WERI-Rb-1 (cell line): ENCODE measurements around the gene MPPED2.

ENCODE experiments used
- DNase-seq: peaks from one replicate; pipeline ENCODE4 v3.0.0-alpha.2; 2020
- H3K27ac ChIP-seq: fragments of 250-450 bp; sonication (Bioruptor Pico); 2 replicates; pipeline ENCODE4 v1.5.1; 2020; ENCODE audit warnings: mild to moderate bottlenecking, moderate library complexity
- H3K27me3 ChIP-seq: fragments of 250-450 bp; sonication (Bioruptor Pico); 2 replicates; pipeline ENCODE4 v1.5.1; 2021; ENCODE audit warnings: mild to moderate bottlenecking, low read depth, moderate library complexity; ENCODE audit not compliant: insufficient read depth, severe bottlenecking
- H3K36me3 ChIP-seq: fragments of 250-450 bp; sonication (Bioruptor Pico); 2 replicates; pipeline ENCODE4 v1.5.1; 2020; ENCODE audit warnings: mild to moderate bottlenecking, moderate library complexity
- H3K4me3 ChIP-seq: 2 replicates; pipeline ENCODE4 v1.5.1; 2011; ENCODE audit warnings: low read depth, mild to moderate bottlenecking, control low read depth, low read length
- H3K9me3 ChIP-seq: fragments of 250-450 bp; sonication (Bioruptor Pico); 2 replicates; pipeline ENCODE4 v1.5.1; 2021; ENCODE audit warnings: mild to moderate bottlenecking, moderate library complexity; ENCODE audit not compliant: severe bottlenecking
- CTCF ChIP-seq: IDR thresholded peaks from 2 replicates; pipeline ENCODE4 v1.5.1; 2011; ENCODE audit warnings: low read depth, mild to moderate bottlenecking, control low read depth, inconsistent platforms, low read length

The MPPED2 gene

DNA sequence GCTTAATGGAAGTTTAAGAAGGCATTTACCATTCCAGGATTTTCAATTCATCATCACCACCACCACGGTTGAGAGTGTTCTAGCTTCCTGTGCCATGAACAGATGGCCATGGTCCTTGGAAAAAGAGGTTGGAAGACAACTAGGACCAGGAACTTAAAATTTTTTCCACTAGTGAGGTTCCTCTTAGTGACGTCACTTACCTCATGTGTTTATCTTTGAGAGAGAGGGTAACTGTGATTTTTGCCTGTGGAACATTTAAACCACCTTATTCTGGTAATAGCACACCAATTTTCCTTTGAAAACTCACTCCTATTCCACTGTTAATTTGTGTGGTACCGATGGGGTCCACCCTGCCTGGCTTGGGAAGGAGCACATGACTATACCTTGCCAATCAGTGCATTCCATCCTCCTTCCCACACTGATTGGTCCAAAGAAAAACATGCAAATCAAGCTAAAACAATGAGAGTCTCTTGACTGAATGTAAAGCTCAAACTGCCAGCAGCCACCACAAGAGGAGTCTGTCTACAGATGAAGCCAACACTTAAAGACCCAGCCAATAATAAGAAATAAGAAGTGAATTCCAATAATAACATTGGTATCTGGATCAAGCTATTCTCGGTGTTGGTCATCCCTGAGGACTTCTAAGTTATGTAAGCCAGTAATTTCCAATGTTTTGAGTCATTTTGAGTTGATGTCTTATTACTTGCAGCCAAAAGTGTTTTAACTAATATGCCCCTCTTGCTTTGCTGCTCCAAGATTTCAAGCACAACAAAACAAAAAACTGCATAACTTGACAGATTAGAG is 111.8 kb downstream of the MPPED2 start:
- Histone ChIP-seq H3K27ac (no peak overlapping the region), H3K4me3 (no peak overlapping the region), H3K27me3 (no peaks in the 10 kb centered on the region), H3K36me3 (peaks cover 11% of the 10 kb centered on the region), H3K9me3 (no peaks in the 10 kb centered on the region)
- no peak for TF ChIP-seq CTCF
- DNase-seq: no peak

GRCh38 chr11:30471244-30471643 is 114.9 kb downstream of the MPPED2 start:
- H3K4me3 ChIP-seq: no peak overlapping the region
- no peak for DNase-seq
- TF ChIP-seq CTCF: no peak

DNA sequence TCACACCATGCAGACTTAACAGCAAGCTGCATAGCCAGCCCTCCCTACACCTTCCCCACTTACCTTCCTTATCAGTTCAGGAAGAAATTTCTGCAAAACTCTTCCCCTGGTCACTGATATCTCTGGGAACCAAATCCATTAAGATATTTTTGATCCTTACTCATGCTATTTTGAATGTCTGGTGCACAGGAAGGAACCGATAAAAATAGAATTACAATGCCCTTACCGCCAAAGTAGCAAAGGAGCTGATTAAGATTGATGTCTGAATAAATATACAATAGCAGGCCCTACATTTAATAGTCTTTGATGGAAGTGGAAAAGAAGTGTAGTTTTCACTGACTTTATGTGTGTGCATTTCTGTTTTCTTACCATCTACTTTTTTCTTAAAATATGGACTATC is 117.3 kb downstream of the MPPED2 start:
- Histone ChIP-seq H3K27me3 (no peaks in the 10 kb centered on the region), H3K36me3 (peaks cover 18% of the 10 kb centered on the region), H3K27ac (no peak overlapping the region), H3K9me3 (no peaks in the 10 kb centered on the region), H3K4me3 (no peak overlapping the region)
- no peak for DNase-seq
- no peak for TF ChIP-seq CTCF

More at GRCh38 chr11:30471244-30471643, 114.9 kb downstream of the MPPED2 start:
- peaks cover 13% of the 10 kb centered on the region for H3K36me3 ChIP-seq
- H3K27ac ChIP-seq: no peak overlapping the region
- H3K27me3 ChIP-seq: no peaks in the 10 kb centered on the region
- H3K9me3 ChIP-seq: no peaks in the 10 kb centered on the region

GRCh38 chr11:30467176-30467575 is 119.0 kb downstream of the MPPED2 start:
- no peak for DNase-seq
- no peak overlapping the region for H3K4me3 ChIP-seq
- no peaks in the 10 kb centered on the region for H3K27me3 ChIP-seq
- H3K27ac ChIP-seq: no peak overlapping the region
- no peak for TF ChIP-seq CTCF
- H3K36me3 ChIP-seq: peaks cover 18% of the 10 kb centered on the region
- no peaks in the 10 kb centered on the region for H3K9me3 ChIP-seq

- Histone ChIP-seq H3K9me3 (no peaks in the 10 kb centered on the region), H3K27ac (no peak overlapping the region), H3K4me3 (no peak overlapping the region), H3K27me3 (no peaks in the 10 kb centered on the region), H3K36me3 (peaks cover 23% of the 10 kb centered on the region)
- DNase-seq: no peak
- TF ChIP-seq CTCF: no peak
Observed at GRCh38 chr11:30465623-30466022, 120.5 kb downstream of the MPPED2 start.

GRCh38 chr11:30465192-30465591 is 121.0 kb downstream of the MPPED2 start:
- no peak for DNase-seq
- TF ChIP-seq CTCF: no peak
- Histone ChIP-seq H3K36me3 (peaks cover 27% of the 10 kb centered on the region), H3K9me3 (no peaks in the 10 kb centered on the region), H3K27ac (no peak overlapping the region), H3K4me3 (no peak overlapping the region), H3K27me3 (no peaks in the 10 kb centered on the region)
